ENCODE data around the gene ZMYND15. TPM values are rescaled to one million over a fixed set of nuclear protein-coding genes. Genes with fewer than 3 reads are reported as not detected.

The ZMYND15 gene
- total and polyA plus RNA-seq, 2 of the 13 experiments (the other 11 are each of a cell fraction or from before 2014, with no cell fraction given): 0.24 to 2.7 TPM

GRCh38 chr17:4789951-4790704, 50.5 kb downstream of the ZMYND15 start (continued):
- TF ChIP-seq KIAA2018 (CRISPR knock-in tag; IDR thresholded peaks at IDR 0.05; ENCODE audit: borderline replicate concordance) (no peak), FUBP1 (CRISPR knock-in tag; IDR thresholded peaks at IDR 0.05; ENCODE audit: borderline replicate concordance) (no peak), GTF3A (CRISPR knock-in tag; conservative IDR thresholded peaks at IDR 0.05) (no peak), GLMP (CRISPR knock-in tag; IDR thresholded peaks at IDR 0.05; ENCODE audit: borderline replicate concordance) (0 out of 2 replicates have a peak, but pooled peaks have one; percentile 36), ZBTB40 (IDR thresholded peaks at IDR 0.05) (no peak), ZBTB40 (CRISPR knock-in tag; IDR thresholded peaks at IDR 0.05) (no peak), HDAC2 (CRISPR knock-in tag; IDR thresholded peaks at IDR 0.05) (no peak; the same call in 1 of the 2 replicates)
